ENCODE results near the gene DUSP9.

GRCh38 chrX:153647461-153648357 is 706 bp downstream of the DUSP9 start:
- TF ChIP-seq CTCF (IDR thresholded peaks at IDR 0.05) (no peak), POLR2A (IDR thresholded peaks at IDR 0.05) (no peak)

All from right lobe of liver (tissue), 4 donors.